Heart right ventricle (tissue), 16 donors: ENCODE results near the gene KCNS1. TPM values are rescaled to one million over a fixed set of nuclear protein-coding genes. Genes with fewer than 3 reads are reported as not detected.
"Not testable (repeated sequence)": the region's sequence is repeated elsewhere in the genome, so short reads cannot be mapped to it uniquely, and the experiment has no call there.

Experiments used
- ATAC-seq, 8 donors: fragments of 200-7000 bp; cut with Tn5 transposase; one replicate each; pipeline ENCODE4 v1.9.1; 2020; ENCODE audit warnings: mild to moderate bottlenecking in 8 of 8, moderate library complexity in 8 of 8, moderate number of reproducible peaks in 1 of 8
- DNase-seq, 2 donors: peaks; one replicate each; pipeline ENCODE4 v3.0.0-alpha.2; 2020
- H3K27ac ChIP-seq, 10 donors: fragments of 200-600 bp; sonication (generic) in 2 of 10; one replicate each; pipeline versions ENCODE4 v1.5.0 to v1.8.0; 2020 to 2022; ENCODE audit warnings: mild to moderate bottlenecking in 3 of 10
- H3K27me3 ChIP-seq, 7 donors: fragments of 200-600 bp; one replicate each; pipeline ENCODE4 v1.8.0; 2021 to 2022; ENCODE audit warnings: mild to moderate bottlenecking in 2 of 7
- H3K36me3 ChIP-seq, 9 donors: fragments of 200-600 bp; sonication (generic) in 1 of 9; one replicate each; pipeline versions ENCODE4 v1.5.0 to v1.8.0; 2020 to 2022; ENCODE audit warnings: mild to moderate bottlenecking in 2 of 9
- H3K4me1 ChIP-seq, 9 donors: fragments of 200-600 bp; sonication (generic) in 1 of 9; one replicate each; pipeline versions ENCODE4 v1.5.0 to v1.8.0; 2020 to 2022; ENCODE audit warnings: mild to moderate bottlenecking in 4 of 9
- H3K4me3 ChIP-seq, 10 donors: fragments of 200-600 bp; sonication (generic) in 2 of 10; one replicate each; pipeline versions ENCODE4 v1.5.0 to v1.8.0; 2020 to 2022; ENCODE audit warnings: mild to moderate bottlenecking in 7 of 10, moderate library complexity in 2 of 10
- H3K9me3 ChIP-seq, 11 donors: fragments of 200-600 bp in 10 of 11; sonication (generic) in 2 of 11; one replicate each; pipeline versions ENCODE4 v1.5.0 to v1.8.0; 2013 to 2022; ENCODE audit warnings: mild to moderate bottlenecking in 2 of 11, control low read depth in 1 of 11, moderate library complexity in 1 of 11
- CTCF ChIP-seq, 9 donors: fragments of 200-600 bp; sonication (generic) in 2 of 9; IDR thresholded peaks; one replicate each; pipeline versions ENCODE4 v1.5.0 to v1.8.0; 2021 to 2022; ENCODE audit warnings: antibody characterized with exemption in 9 of 9, mild to moderate bottlenecking in 5 of 9, moderate library complexity in 1 of 9
- WGBS, 2 donors: extraction: QIAGEN DNeasy Blood & Tissue Kit; methylation state at CpG; one replicate each; pipeline ENCODE4 v1.1.7; 2013; ENCODE audit warnings: inconsistent platforms in 1 of 2; 5-methylcytosine and 5-hydroxymethylcytosine counted together
- intact Hi-C, 10 donors: fragments of 100-400 bp; cut with DNase I; formaldehyde crosslinking; loops; one replicate each; pipeline versions ENCODE4 v1.11.1 to v1.14.2; 2022
- polyA plus RNA-seq, 2 donors: library from polyadenylated mRNA; stranded (reverse); fragments of 200-250 nt; gene quantifications; one replicate each; pipeline ENCODE4 v1.2.3, GENCODE V29; 2013
- total RNA-seq, 10 donors: library from RNA; stranded (reverse); fragmentation: NEBNext Ultra II Directional in 3 of 10; extraction: Animal tissue kit (Norgen Biotek cat#: 25700) in 3 of 10; gene quantifications; one replicate each; pipeline versions ENCODE4 v1.2.1 to v1.2.4, GENCODE V29; 2021 to 2023
- donor health status: Arrhythmogenic right ventricular cardiomyopathy.
- donor health status: ischemic (EF 13 %, LVEDD 7.1; RV severe dilation, severe dysfunction).
- donor health status: healthy with polysubstance abuse.
- donor health status: DM: no; HTN: yes; CAD: no.
- donor health status: DM: no; HTN: no; CAD: no.
- donor health status: ischemic (EF 25% LVEDD 6.9; RV normal size, moderate dysfunction).
- donor health status: ischemic (EF 25% LVEDD 5.7; RV mildly dilated, moderate dysfunction).
- donor health status: healthy.
- donor health status: DM: yes; HTN: yes; CAD: no.
- donor health status: Ischemic cardiomyopathy.
- donor health status: ischemic (EF 35%, LVEDD 5.7; RV mildly dilated, moderate dysfunction).
- donor health status: nonischemic (EF 11% LVEDD 7.7; RV severe dilation, severe dysfunction).
- donor health status: DM: yes; HTN: yes; CAD: no.
- donor health status: PGD.
- donor health status: ischemic (EF 29% LVEDD 5.4; RV normal size, mild dysfunction).
- donor health status: nonischemic (EF 23%, LVEDD 6.1; RV moderate dilation, normal function).

The KCNS1 gene
- total and polyA plus RNA-seq, 12 donors, result 0.04 to 0.09 TPM; not detected in 10

- no peak overlapping the region for H3K4me3 ChIP-seq
Measured at GRCh38 chr20:45067087-45067486, 33.8 kb downstream of the KCNS1 start.

GRCh38 chr20:45066372-45066771, 34.6 kb downstream of the KCNS1 start:
- H3K4me3 ChIP-seq, result no peak overlapping the region
- WGBS, 2 donors, result 88% methylated on average over 7 of the region's 7 CpGs
- intact Hi-C loops, result no loop called here
- ATAC-seq (no peak), DNase-seq (no peak)
- no peaks in the 10 kb centered on the region for H3K27me3 ChIP-seq
- H3K4me1 ChIP-seq, result peaks cover 0 to 5% (median 0%) of the 10 kb centered on the region in 9 donors
- no peaks in the 10 kb centered on the region for H3K9me3 ChIP-seq
- no peak for TF ChIP-seq CTCF (IDR thresholded peaks at IDR 0.05)
- no peak overlapping the region for H3K27ac ChIP-seq
- peaks cover 0 to 32% (median 0%) of the 10 kb centered on the region in 9 donors for H3K36me3 ChIP-seq

More at GRCh38 chr20:45067087-45067486, 33.8 kb downstream of the KCNS1 start:
- Histone ChIP-seq H3K27me3 (no peaks in the 10 kb centered on the region), H3K27ac (no peak overlapping the region), H3K36me3 (peaks cover 0 to 32% (median 0%) of the 10 kb centered on the region in 9 donors), H3K4me1 (peaks cover 0 to 5% (median 0%) of the 10 kb centered on the region in 9 donors), H3K9me3 (no peaks in the 10 kb centered on the region)
- no peak for DNase-seq
- intact Hi-C loops, result no loop called here
- WGBS, 2 donors, result 96 to 100% methylated on average over 4 of the region's 4 CpGs
- no peak for TF ChIP-seq CTCF (IDR thresholded peaks at IDR 0.05)
- ATAC-seq, result no peak

DNA sequence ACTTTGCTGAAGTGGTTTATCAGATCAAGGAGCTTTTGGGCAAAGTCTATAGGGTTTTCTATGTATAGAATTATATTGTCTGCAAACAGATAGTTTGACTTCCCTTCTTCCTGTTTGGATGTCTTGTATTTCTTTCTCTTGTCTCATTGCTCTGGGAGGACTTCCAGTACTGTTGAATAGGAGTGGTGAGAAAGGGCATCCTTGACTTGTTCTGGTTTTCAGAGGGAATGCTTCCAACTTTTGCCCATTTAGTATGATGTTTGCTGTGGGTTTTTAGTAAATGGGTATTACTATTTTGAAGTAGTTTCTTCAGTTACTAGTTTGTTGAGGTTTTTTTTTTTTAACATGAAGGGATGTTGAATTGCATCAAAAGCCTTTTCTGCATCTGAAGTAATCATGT, 36.1 kb downstream of the KCNS1 start:
- H3K27ac ChIP-seq, result no peak overlapping the region
- ATAC-seq, result no peak

DNA sequence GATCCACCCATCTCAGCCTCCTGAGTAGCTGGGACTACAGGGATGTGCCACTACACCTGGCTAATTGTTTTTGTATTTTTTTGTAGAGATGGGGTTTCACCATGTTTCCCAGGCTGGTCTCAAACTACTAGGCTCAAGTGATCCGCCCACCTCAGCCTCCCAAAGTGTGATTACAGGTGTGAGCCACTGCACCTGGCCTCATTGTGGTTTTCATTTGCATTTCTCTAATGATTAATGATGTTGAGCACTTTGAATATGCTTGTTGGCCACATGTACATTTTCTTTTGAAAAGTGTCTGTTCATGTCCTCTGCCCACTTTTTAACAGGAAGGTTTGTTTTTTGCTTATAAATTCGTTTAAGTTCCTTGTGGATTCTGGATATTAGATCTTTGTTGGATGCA, 37.8 kb downstream of the KCNS1 start:
- H3K4me1 ChIP-seq, DNase-seq, intact Hi-C loops, ATAC-seq, H3K27me3 ChIP-seq, H3K27ac ChIP-seq, H3K4me3 ChIP-seq, H3K9me3 ChIP-seq: not testable (repeated sequence)
- 89 to 99% methylated on average over 2 of the region's 2 CpGs for WGBS, 2 donors
- H3K36me3 ChIP-seq, result peaks cover 0 to 24% (median 0%) of the 10 kb centered on the region in 9 donors

More for the DNA sequence above, 36.1 kb downstream of the KCNS1 start:
- Histone ChIP-seq H3K27me3 (no peaks in the 10 kb centered on the region), H3K36me3 (peaks cover 0 to 35% (median 0%) of the 10 kb centered on the region in 9 donors), H3K9me3 (no peaks in the 10 kb centered on the region), H3K4me1 (peaks cover 0 to 5% (median 0%) of the 10 kb centered on the region in 9 donors), H3K4me3 (no peak overlapping the region)
- intact Hi-C loops, result no loop called here
- TF ChIP-seq CTCF (IDR thresholded peaks at IDR 0.05), result no peak
- DNase-seq, result no peak

DNA sequence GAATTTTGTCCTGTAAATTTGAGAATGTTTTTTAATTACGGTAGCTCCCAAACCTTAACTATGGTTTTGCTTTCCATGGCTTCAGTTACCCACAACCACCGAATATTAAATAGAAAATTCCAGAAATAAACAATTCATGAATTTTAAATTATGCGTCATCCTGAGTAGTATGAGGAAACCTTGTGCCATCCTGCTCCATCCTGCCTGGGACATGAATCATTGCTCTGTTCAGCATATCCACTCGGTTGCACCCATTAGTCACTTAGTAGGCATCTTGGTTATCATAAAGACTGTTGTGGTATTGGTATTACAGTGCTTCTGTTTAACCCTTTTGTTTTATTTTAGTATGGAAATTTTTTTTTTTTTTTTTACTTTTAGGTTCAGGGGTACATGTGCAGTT, 39.7 kb downstream of the KCNS1 start:
- TF ChIP-seq CTCF (IDR thresholded peaks at IDR 0.05), result no peak
- peaks cover 0 to 26% (median 0%) of the 10 kb centered on the region in 9 donors for H3K36me3 ChIP-seq
- DNase-seq (no peak), ATAC-seq (no peak)
- no peak overlapping the region for H3K4me3 ChIP-seq
- H3K27ac ChIP-seq, result no peak overlapping the region
- H3K9me3 ChIP-seq, result no peaks in the 10 kb centered on the region
- no peaks in the 10 kb centered on the region for H3K27me3 ChIP-seq
- no peaks in the 10 kb centered on the region for H3K4me1 ChIP-seq
- 77 to 84% methylated on average over 4 of the region's 4 CpGs for WGBS, 2 donors
- intact Hi-C loops, result no loop called here
